ENCODE data around the gene SEC61G. TPM values are rescaled to one million over a fixed set of nuclear protein-coding genes. Genes with fewer than 3 reads are reported as not detected.

SEC61G gene
- total RNA-seq, 1 donor: 107 TPM

DNA sequence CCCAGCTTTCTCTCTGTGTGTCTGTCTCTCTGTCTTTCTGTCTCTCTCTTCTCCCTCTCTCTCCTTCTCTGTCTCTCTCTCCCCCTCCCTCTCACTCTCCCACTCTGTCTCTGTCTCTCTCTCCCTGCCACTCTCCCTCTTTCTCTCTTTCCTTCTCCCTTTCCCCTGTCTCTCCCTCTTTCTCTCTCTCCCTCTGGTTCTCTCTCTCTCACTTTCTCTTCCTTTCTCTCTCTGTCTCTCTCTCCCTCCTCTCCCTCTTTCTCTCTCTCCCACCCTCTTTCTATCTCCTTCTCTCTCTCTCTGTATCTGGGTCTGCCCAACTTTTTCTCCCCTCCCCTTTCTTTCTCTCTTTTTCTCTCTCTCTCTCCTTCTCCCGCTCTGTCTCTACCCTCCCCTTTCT is 36.5 kb downstream of the SEC61G start:
- H3K9me3 ChIP-seq (ENCODE audit: low read depth, low read length): no peaks in the 10 kb centered on the region
- H3K27me3 ChIP-seq (ENCODE audit: insufficient read depth, low read length): no peaks in the 10 kb centered on the region
- no peak overlapping the region for H3K4me3 ChIP-seq (ENCODE audit: low read length)
- no peaks in the 10 kb centered on the region for H3K4me1 ChIP-seq (ENCODE audit: insufficient read depth, low read length)

DNA sequence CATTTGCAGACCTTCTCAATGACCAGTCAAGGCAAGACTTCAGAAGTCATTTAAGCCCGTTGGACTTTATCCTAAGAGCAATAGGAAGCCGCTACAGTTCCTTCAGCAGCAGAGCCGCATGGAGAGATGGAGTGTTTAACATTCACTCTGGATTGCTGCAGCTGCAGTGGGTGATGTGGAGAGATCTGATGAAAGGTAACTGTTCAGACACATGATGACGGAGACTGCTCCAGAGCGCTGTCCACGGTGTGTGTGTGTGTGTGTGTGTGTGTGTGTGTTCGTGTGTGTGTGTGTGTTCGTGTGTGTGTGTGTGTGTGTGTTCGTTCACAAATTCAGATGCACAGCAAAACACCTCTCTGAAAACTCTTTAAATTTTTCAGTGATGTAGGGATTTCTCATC is 37.0 kb downstream of the SEC61G start:
- Histone ChIP-seq H3K27me3 (ENCODE audit: insufficient read depth, low read length) (no peaks in the 10 kb centered on the region), H3K4me1 (ENCODE audit: insufficient read depth, low read length) (no peaks in the 10 kb centered on the region), H3K9me3 (ENCODE audit: low read depth, low read length) (no peaks in the 10 kb centered on the region), H3K4me3 (ENCODE audit: low read length) (no peak overlapping the region)

GRCh38 chr7:54719974-54720373 is 39.0 kb downstream of the SEC61G start:
- Histone ChIP-seq H3K4me3 (ENCODE audit: low read length) (no peak overlapping the region), H3K4me1 (ENCODE audit: insufficient read depth, low read length) (no peaks in the 10 kb centered on the region), H3K27me3 (ENCODE audit: insufficient read depth, low read length) (no peaks in the 10 kb centered on the region), H3K9me3 (ENCODE audit: low read depth, low read length) (no peaks in the 10 kb centered on the region)

DNA sequence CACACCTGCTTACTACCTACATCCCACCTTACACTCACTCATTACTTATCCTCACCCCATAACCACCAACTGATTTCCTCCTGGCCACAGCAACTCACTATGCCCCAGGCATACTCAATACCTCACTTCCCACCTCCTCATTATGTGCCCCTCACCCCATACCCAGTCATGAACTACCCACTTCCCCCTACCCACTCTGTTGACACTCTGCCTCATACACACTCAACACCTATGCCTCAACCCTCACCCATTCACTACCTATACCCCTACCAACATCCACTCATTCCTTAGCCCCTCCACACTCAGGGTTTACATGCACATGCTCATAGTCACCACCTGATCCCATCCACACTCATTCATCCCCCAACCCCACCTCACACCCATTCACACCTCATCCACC is 39.6 kb downstream of the SEC61G start:
- Histone ChIP-seq H3K4me3 (ENCODE audit: low read length) (no peak overlapping the region), H3K27me3 (ENCODE audit: insufficient read depth, low read length) (no peaks in the 10 kb centered on the region), H3K9me3 (ENCODE audit: low read depth, low read length) (no peaks in the 10 kb centered on the region), H3K4me1 (ENCODE audit: insufficient read depth, low read length) (no peaks in the 10 kb centered on the region)

DNA sequence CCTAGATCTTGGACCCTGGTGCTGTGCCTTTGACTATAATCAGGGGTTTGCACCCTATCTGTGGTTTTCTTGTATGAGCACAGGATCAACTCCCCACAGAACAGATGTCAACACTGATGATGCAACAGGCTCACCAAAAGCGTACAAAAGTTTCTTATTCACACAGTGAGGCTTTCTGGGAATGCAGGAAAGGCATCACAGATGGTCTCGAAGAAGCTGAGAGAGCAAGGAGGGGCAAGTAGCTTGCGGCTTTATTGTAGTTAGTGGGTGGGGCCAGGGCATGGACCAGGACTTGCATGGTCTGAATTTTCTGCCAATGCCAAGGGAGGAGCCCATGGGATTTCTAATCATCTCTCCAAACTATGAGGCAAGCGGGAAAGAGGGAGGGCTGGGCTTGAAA is 46.2 kb downstream of the SEC61G start:
- no peaks in the 10 kb centered on the region for H3K4me1 ChIP-seq (ENCODE audit: insufficient read depth, low read length)
- no peaks in the 10 kb centered on the region for H3K9me3 ChIP-seq (ENCODE audit: low read depth, low read length)
- H3K4me3 ChIP-seq (ENCODE audit: low read length): no peak overlapping the region
- no peaks in the 10 kb centered on the region for H3K27me3 ChIP-seq (ENCODE audit: insufficient read depth, low read length)

- H3K4me1 ChIP-seq (ENCODE audit: insufficient read depth, low read length): no peaks in the 10 kb centered on the region
- H3K9me3 ChIP-seq (ENCODE audit: low read depth, low read length): no peaks in the 10 kb centered on the region
- no peak overlapping the region for H3K4me3 ChIP-seq (ENCODE audit: low read length)
- H3K27me3 ChIP-seq (ENCODE audit: insufficient read depth, low read length): no peaks in the 10 kb centered on the region
Observed at GRCh38 chr7:54711900-54712595, 47.0 kb downstream of the SEC61G start.

GRCh38 chr7:54709283-54709682 is 49.7 kb downstream of the SEC61G start:
- Histone ChIP-seq H3K9me3 (ENCODE audit: low read depth, low read length) (no peaks in the 10 kb centered on the region), H3K4me3 (ENCODE audit: low read length) (no peak overlapping the region), H3K27me3 (ENCODE audit: insufficient read depth, low read length) (no peaks in the 10 kb centered on the region), H3K4me1 (ENCODE audit: insufficient read depth, low read length) (no peaks in the 10 kb centered on the region)

GRCh38 chr7:54705436-54705835 is 53.6 kb downstream of the SEC61G start:
- Histone ChIP-seq H3K4me1 (ENCODE audit: insufficient read depth, low read length) (no peaks in the 10 kb centered on the region), H3K4me3 (ENCODE audit: low read length) (no peak overlapping the region), H3K27me3 (ENCODE audit: insufficient read depth, low read length) (no peaks in the 10 kb centered on the region), H3K9me3 (ENCODE audit: low read depth, low read length) (no peaks in the 10 kb centered on the region)

DNA sequence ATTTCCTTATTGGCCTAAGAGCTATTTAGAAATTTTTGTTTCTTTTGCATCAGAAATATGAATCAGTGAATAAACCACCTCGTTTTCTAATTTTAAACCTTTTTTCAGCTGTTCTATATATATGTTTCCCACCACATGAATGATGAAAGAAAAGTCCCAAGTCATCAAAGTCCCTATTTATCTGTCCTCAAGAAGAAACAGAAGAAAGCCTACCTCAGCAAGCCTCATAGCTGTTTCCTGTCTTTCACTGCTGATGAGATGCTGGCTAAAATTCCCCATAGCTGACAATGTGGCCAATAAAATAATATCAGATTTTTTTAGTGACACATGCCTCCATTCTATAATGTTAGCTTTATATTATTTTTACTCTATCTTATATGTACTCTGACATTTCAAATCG is 54.2 kb downstream of the SEC61G start:
- H3K27me3 ChIP-seq (ENCODE audit: insufficient read depth, low read length): no peaks in the 10 kb centered on the region
- H3K9me3 ChIP-seq (ENCODE audit: low read depth, low read length): no peaks in the 10 kb centered on the region
- no peaks in the 10 kb centered on the region for H3K4me1 ChIP-seq (ENCODE audit: insufficient read depth, low read length)
- H3K4me3 ChIP-seq (ENCODE audit: low read length): no peak overlapping the region

Other genes with a start within 250 kb of the SEC61G start
- not detected for gene VSTM2A, start 216.8 kb downstream of the SEC61G start, total RNA-seq

Data from mononuclear cell (primary cell).